IPS DF 6.9 (cell line): ENCODE data around the gene TRNT1.
A peak's percentile ranks its signal among the peaks of the same experiment; 100 is the strongest.

Experiments used
- DNase-seq: peaks from one replicate; pipeline ENCODE4 v3.0.0-alpha.2; 2013; ENCODE audit warnings: low read depth, low spot score
- H3K27ac ChIP-seq: one replicate; pipeline ENCODE4 v1.5.1; 2013; ENCODE audit warnings: low read length, control low read depth
- H3K27me3 ChIP-seq: 2 replicates; pipeline ENCODE4 v1.6.1; 2013; ENCODE audit warnings: mild to moderate bottlenecking, low read length; ENCODE audit not compliant: control insufficient read depth, insufficient read depth
- H3K36me3 ChIP-seq: 2 replicates; pipeline ENCODE4 v1.6.1; 2013; ENCODE audit warnings: low read length; ENCODE audit not compliant: control insufficient read depth, insufficient read depth
- H3K4me1 ChIP-seq: 2 replicates; pipeline ENCODE4 v1.6.1; 2013; ENCODE audit warnings: low read length; ENCODE audit not compliant: control insufficient read depth, insufficient read depth
- H3K4me3 ChIP-seq: 2 replicates; pipeline ENCODE4 v1.5.1; 2013; ENCODE audit warnings: mild to moderate bottlenecking, low read length
- H3K9me3 ChIP-seq: 2 replicates; pipeline ENCODE4 v1.6.1; 2013; ENCODE audit warnings: low read length, inconsistent platforms; ENCODE audit not compliant: control insufficient read depth, insufficient read depth
- WGBS: extraction: QIAGEN DNeasy Blood & Tissue Kit; methylation state at CpG from one replicate; pipeline ENCODE4 v1.1.7; 2013; ENCODE audit warnings: mixed read lengths, missing lambda C conversion rate; ENCODE audit not compliant: insufficient read length, insufficient coverage; 5-methylcytosine and 5-hydroxymethylcytosine counted together

Gene TRNT1

GRCh38 chr3:3126477-3127431 is at the start of gene TRNT1:
Gene TRNT1 (plus strand): TSS chr3:3126940. CDS start chr3:3129041, 2,101 bp downstream.
- Histone ChIP-seq H3K36me3 (peaks cover 8% of the 10 kb centered on the region; the same call in 1 of the 2 replicates), H3K4me1 (no peaks in the 10 kb centered on the region), H3K27ac (no peak within 1 kb of the TSS), H3K27me3 (no peaks in the 10 kb centered on the region), H3K4me3 (peak within 1 kb of the TSS; percentile 98), H3K9me3 (no peaks in the 10 kb centered on the region)
- WGBS, result no CpG with 5 or more reads among the region's 100 CpGs
- peak; percentile 71 for DNase-seq

DNA sequence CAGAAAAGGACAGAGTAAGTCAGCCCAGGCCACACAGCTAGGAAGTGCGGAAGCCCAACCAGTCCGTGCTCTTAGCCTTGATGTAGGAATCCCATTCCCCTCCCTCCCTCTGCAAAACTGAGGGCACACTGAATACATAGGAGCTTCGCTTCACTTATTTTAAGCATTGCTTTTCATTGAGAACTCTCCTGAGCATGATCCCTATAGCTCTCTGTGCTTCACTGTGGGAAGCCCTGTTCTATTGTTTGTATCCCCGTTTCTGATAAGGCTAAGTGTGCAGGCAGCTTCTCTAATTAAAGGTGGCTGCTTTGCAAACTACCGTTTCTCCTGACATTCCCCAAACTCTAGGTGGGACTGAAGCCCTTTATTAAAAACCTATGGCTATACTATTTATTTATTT is 46.4 kb upstream of the TRNT1 start:
- Histone ChIP-seq H3K36me3 (no peaks in the 10 kb centered on the region), H3K4me3 (no peak overlapping the region), H3K4me1 (no peaks in the 10 kb centered on the region), H3K27me3 (no peaks in the 10 kb centered on the region), H3K9me3 (no peaks in the 10 kb centered on the region), H3K27ac (no peak overlapping the region)
- DNase-seq, result no peak
- no CpG with 5 or more reads among the region's 5 CpGs for WGBS

DNA sequence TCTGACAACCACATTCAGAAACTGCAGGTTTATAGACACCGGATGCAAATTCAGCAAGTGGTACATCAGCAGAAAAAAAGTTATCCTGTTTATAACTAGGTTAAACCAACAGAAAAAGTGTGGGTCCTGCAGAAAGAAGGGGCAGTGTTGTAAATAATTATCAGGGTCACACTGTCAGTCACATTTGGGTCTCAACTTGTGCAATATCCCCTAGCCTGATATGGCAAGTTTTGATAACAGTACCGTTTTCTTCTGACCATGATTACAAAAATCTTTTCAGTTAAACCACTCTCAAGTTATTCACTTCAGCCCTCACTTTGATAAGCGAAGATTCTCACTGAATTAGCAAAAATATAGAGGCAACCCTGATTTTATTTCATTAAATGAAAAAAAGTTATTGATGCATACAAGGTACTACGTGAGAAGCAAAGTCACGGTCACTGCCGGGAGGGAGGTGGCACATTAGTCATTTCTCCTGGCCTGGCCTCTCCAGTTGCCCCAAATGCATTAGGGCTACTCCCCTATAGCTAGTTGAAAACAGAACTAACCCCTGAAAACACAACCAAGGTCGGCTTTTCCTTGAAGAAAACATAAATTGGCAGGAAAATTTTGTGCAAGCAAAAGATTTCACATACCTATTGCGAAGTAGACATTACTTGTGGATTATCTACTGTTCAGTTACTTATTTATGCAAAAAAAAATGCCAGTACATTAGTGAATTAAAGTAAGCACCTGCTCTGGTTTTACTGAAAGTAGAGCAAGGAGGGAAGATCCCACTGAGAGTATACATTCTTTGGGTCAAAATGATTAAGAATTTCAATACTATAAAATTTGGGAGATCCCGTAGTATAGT is 45.1 kb upstream of the TRNT1 start:
- no peak overlapping the region for H3K27ac ChIP-seq
- H3K36me3 ChIP-seq, result no peaks in the 10 kb centered on the region
- H3K27me3 ChIP-seq, result no peaks in the 10 kb centered on the region
- no peak for DNase-seq
- no CpG with 5 or more reads among the region's 9 CpGs for WGBS
- no peak overlapping the region for H3K4me3 ChIP-seq
- H3K9me3 ChIP-seq, result no peaks in the 10 kb centered on the region
- H3K4me1 ChIP-seq, result no peaks in the 10 kb centered on the region

GRCh38 chr3:3082234-3082924 is 44.4 kb upstream of the TRNT1 start:
- Histone ChIP-seq H3K4me3 (no peak overlapping the region), H3K27me3 (no peaks in the 10 kb centered on the region), H3K27ac (no peak overlapping the region), H3K4me1 (no peaks in the 10 kb centered on the region), H3K9me3 (no peaks in the 10 kb centered on the region), H3K36me3 (no peaks in the 10 kb centered on the region)
- no CpG with 5 or more reads among the region's 2 CpGs for WGBS
- no peak for DNase-seq

DNA sequence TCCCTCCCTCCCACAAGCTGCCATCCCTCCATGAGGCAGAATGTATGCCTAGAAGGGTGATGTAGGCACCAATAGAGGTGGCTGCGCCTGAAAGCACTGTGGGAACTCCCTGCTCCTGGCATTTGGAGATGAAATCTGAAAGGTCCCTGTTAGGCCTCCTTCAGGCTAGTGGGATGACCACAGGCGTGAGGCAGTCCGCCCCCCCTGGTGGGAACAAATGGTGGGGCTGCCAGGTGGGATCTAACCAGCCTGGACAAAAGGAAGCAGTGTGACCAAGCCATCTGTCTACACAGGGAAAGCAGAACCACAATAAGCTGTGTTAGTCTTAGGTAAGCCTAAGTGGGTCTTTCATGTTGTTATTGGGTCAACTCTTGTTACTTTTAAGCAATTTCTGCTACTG is 41.9 kb upstream of the TRNT1 start:
- no peaks in the 10 kb centered on the region for H3K4me1 ChIP-seq
- H3K27me3 ChIP-seq, result no peaks in the 10 kb centered on the region
- DNase-seq, result no peak
- H3K4me3 ChIP-seq, result no peak overlapping the region
- no CpG with 5 or more reads among the region's 3 CpGs for WGBS
- no peaks in the 10 kb centered on the region for H3K9me3 ChIP-seq
- H3K27ac ChIP-seq, result no peak overlapping the region
- H3K36me3 ChIP-seq, result no peaks in the 10 kb centered on the region

DNA sequence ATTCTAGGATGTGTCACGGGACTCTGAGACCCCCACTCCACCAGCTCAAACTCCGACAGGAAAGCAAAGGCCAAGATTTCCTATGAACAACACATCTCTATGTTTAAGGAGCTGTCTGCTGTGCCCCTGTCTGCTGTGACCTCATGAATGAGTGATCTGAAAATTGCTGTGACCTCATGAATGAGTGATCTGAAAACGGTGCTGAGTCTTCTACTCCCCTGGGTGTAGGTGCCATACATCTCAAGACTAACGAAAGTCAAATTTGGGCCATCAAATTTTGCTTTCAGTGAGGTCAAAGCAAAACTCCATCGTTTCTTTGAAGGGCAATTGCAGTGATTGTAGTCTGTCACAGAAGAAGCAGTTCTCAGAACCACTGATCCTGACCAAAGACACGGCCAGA is 41.0 kb upstream of the TRNT1 start:
- WGBS, result no CpG with 5 or more reads among the region's 6 CpGs
- DNase-seq, result no peak
- no peaks in the 10 kb centered on the region for H3K4me1 ChIP-seq
- H3K36me3 ChIP-seq, result no peaks in the 10 kb centered on the region
- H3K27me3 ChIP-seq, result no peaks in the 10 kb centered on the region
- H3K4me3 ChIP-seq, result no peak overlapping the region
- no peak overlapping the region for H3K27ac ChIP-seq
- H3K9me3 ChIP-seq, result no peaks in the 10 kb centered on the region

- Histone ChIP-seq H3K36me3 (no peaks in the 10 kb centered on the region), H3K27ac (no peak overlapping the region), H3K4me1 (no peaks in the 10 kb centered on the region), H3K4me3 (no peak overlapping the region), H3K9me3 (no peaks in the 10 kb centered on the region), H3K27me3 (no peaks in the 10 kb centered on the region)
- WGBS, result no CpG with 5 or more reads among the region's 6 CpGs
- DNase-seq, result no peak
Measured at GRCh38 chr3:3086239-3086638, 40.5 kb upstream of the TRNT1 start.

DNA sequence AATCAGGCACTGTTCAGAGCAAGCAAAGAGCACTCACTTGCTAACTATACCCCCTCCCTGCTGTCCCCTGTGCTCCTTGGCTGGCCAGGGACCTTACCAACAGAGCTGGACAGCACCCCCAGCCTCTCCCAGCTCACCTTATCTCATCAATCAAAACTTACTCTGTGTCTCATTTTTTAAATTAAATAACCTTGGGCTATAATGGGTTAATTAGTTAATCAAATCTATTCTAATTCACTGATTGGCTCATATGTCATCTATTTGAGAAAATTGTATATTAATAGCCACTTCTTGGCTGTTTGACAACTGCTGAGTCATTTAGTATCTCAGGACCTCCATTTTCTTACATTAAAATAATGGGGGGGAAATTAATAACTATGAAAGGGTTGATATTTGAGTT is 39.5 kb upstream of the TRNT1 start:
- Histone ChIP-seq H3K27me3 (no peaks in the 10 kb centered on the region), H3K4me3 (no peak overlapping the region), H3K9me3 (no peaks in the 10 kb centered on the region), H3K36me3 (no peaks in the 10 kb centered on the region), H3K27ac (no peak overlapping the region), H3K4me1 (no peaks in the 10 kb centered on the region)
- DNase-seq, result no peak

- Histone ChIP-seq H3K27me3 (no peaks in the 10 kb centered on the region), H3K9me3 (no peaks in the 10 kb centered on the region), H3K27ac (no peak overlapping the region), H3K4me1 (no peaks in the 10 kb centered on the region), H3K4me3 (no peak overlapping the region), H3K36me3 (no peaks in the 10 kb centered on the region)
- no peak for DNase-seq
- no CpG with 5 or more reads among the region's 7 CpGs for WGBS
Measured at GRCh38 chr3:3087716-3088465, 38.8 kb upstream of the TRNT1 start.

- Histone ChIP-seq H3K4me1 (no peaks in the 10 kb centered on the region), H3K4me3 (no peak overlapping the region), H3K36me3 (no peaks in the 10 kb centered on the region), H3K27me3 (no peaks in the 10 kb centered on the region), H3K9me3 (no peaks in the 10 kb centered on the region), H3K27ac (no peak overlapping the region)
- whole genome bisulfite sequencing, result no CpG with 5 or more reads among the region's 4 CpGs
- no peak for DNase-seq
Measured at GRCh38 chr3:3089017-3089416, 37.7 kb upstream of the TRNT1 start.
